GM12801 (cell line): ENCODE data around the gene RPTOR.

Experiments
- TF ChIP-seq, protein P1 (sequence below): IDR thresholded peaks from one replicate; pipeline ENCODE4 v1.5.1; 2011; ENCODE audit warnings: control low read depth; ENCODE audit not compliant: insufficient read length; ENCODE audit errors: extremely low read depth

RPTOR gene

GRCh38 chr17:80694085-80694991 is 149.7 kb downstream of the RPTOR start:
- TF ChIP-seq, protein P1, sequence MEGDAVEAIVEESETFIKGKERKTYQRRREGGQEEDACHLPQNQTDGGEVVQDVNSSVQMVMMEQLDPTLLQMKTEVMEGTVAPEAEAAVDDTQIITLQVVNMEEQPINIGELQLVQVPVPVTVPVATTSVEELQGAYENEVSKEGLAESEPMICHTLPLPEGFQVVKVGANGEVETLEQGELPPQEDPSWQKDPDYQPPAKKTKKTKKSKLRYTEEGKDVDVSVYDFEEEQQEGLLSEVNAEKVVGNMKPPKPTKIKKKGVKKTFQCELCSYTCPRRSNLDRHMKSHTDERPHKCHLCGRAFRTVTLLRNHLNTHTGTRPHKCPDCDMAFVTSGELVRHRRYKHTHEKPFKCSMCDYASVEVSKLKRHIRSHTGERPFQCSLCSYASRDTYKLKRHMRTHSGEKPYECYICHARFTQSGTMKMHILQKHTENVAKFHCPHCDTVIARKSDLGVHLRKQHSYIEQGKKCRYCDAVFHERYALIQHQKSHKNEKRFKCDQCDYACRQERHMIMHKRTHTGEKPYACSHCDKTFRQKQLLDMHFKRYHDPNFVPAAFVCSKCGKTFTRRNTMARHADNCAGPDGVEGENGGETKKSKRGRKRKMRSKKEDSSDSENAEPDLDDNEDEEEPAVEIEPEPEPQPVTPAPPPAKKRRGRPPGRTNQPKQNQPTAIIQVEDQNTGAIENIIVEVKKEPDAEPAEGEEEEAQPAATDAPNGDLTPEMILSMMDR = no peak

DNA sequence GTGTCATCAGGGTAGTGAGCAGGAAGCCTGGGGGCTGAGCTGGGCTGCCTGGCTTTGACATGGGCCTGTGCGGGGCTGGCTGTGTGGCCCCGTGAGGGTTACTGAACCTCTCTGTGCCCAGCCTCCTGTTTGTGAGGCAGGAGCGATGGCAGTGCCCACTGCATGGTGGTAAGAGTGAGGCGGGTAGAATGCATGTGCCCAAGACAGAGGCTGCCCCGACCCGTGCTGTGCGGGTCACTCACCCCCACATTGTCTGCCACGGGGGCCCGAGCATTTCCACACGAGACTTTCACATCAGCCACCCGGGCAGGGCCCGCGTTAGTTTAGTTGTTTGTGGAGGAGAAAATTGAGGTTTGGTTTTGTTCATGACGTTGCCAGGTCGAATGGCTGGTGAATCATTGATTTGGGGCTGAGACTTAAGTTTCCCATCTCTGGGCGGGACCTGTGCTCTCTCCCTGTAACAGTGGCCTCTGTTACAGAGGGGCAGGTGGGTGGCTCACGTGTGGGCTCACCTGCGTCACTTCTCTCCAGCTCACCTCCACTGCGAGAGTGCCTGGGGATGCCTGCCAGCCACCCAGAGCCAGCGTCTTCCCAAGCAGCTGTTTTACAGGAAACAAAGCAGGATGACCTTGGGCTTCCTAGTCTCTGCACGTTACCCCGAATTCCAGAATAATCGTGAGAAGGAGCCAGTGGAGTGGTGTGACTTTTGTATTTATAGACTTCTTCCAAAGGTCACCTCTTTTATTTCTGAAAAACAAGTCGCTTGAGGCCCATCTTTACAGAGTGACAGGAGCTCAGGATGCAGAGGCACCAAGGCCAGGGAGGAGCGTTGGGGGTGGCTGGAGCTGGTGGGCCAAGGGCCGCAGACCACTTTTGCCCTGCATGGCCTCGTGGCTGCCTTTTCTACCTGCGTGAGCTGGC is 150.6 kb downstream of the RPTOR start:
- TF ChIP-seq, protein P1 = no peak

DNA sequence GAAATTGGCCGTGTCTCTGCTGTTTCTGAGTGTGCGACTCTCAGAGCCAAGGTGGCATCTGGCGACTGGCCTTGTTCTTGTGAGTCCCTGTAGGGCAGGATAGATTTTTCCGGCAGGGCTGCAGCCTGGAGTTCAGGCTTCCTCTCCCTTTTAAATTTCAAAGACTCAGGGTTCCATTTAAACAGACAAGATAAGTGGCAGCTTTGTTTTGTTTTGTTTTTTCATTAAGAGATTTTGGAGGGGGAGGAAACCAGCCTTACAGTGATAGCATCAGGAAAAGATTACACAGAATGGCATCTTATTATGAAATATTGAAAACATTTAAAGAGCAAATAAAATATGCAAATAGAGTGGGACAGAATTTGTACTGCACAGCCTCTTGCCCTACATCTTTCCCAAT is 151.3 kb downstream of the RPTOR start:
- TF ChIP-seq, protein P1 = no peak

DNA sequence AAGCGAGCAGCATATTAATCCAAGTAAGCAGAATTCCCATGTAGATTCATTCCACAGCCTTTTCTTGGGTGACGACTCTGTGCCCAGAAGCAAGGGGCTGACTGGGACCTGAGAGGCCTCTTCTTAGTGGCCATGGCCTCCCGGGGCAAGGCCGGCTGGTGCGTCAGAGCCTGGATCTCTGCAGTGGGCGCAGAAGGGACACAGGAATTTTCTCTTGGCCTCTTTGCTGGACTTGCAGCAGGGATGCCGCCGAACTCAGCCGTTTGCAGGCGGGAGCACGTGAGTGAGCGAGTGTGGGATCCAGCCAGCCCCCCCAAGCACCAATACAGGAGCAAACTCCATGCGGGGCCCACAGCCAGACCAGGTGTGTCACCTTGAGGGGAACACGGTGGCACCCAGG is 151.8 kb downstream of the RPTOR start:
- TF ChIP-seq, protein P1 = no peak

- TF ChIP-seq, protein P1 = no peak
Observed at GRCh38 chr17:80696964-80697363, 152.3 kb downstream of the RPTOR start.

DNA sequence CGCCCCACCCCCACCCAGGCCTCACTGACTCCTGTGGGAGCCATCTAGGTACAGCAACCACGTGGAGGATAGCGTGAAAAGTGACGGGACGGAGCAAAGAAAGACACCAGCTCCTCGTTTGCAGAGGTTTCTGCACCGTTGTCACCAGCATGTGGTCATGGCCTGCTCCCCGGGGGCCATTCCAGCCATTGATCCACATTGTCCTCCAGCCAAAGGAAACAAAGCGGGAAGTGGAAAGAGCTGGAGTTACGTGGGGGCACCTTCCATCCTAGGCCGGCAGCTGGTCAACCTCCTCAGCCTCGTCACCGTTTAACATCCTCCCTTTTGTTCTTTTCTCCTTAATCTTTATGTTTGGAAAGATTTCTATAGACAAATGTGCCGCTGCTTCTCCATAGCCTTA is 153.7 kb downstream of the RPTOR start:
- TF ChIP-seq, protein P1 = no peak

GRCh38 chr17:80701730-80702129 is 157.1 kb downstream of the RPTOR start:
- TF ChIP-seq, protein P1 = no peak
